Fibroblast of peridontal ligament (primary cell): ENCODE results near the gene TP53BP2.
"Not testable (repeated sequence)": the region's sequence is repeated elsewhere in the genome, so short reads cannot be mapped to it uniquely, and the experiment has no call there.

Source experiments
- DNase-seq: peaks from one replicate; pipeline ENCODE4 v3.0.0-alpha.2; 2010; ENCODE audit errors: extremely low read depth

TP53BP2 gene

GRCh38 chr1:223828162-223828848, 17.4 kb downstream of the TP53BP2 start:
- DNase-seq = no peak

- DNase-seq = no peak
Observed at GRCh38 chr1:223827193-223827663, 18.5 kb downstream of the TP53BP2 start.

- no peak for DNase-seq
Observed at GRCh38 chr1:223825767-223826748, 19.7 kb downstream of the TP53BP2 start.

GRCh38 chr1:223824712-223825111, 21.0 kb downstream of the TP53BP2 start:
- DNase-seq = no peak

GRCh38 chr1:223824287-223824686, 21.5 kb downstream of the TP53BP2 start:
- DNase-seq = no peak

GRCh38 chr1:223820971-223821370, 24.8 kb downstream of the TP53BP2 start:
- no peak for DNase-seq

- DNase-seq = peak; percentile 33
Observed at GRCh38 chr1:223820515-223820858, 25.3 kb downstream of the TP53BP2 start.

- DNase-seq = peak; percentile 89
Observed at GRCh38 chr1:223819730-223820514, 25.8 kb downstream of the TP53BP2 start.

- not testable (repeated sequence) for DNase-seq
Observed at GRCh38 chr1:223817265-223817664, 28.5 kb downstream of the TP53BP2 start.

- DNase-seq = peak; percentile 25
Observed at GRCh38 chr1:223815865-223816264, 29.9 kb downstream of the TP53BP2 start.

- no peak for DNase-seq
Observed at GRCh38 chr1:223815020-223815853, 30.5 kb downstream of the TP53BP2 start.

- DNase-seq = no peak
Observed at GRCh38 chr1:223813645-223814044, 32.1 kb downstream of the TP53BP2 start.

GRCh38 chr1:223811634-223812101, 34.1 kb downstream of the TP53BP2 start:
- peak; percentile 78 for DNase-seq

GRCh38 chr1:223810586-223810985, 35.2 kb downstream of the TP53BP2 start:
- DNase-seq = no peak

GRCh38 chr1:223809905-223810304, 35.8 kb downstream of the TP53BP2 start:
- not testable (repeated sequence) for DNase-seq

- no peak for DNase-seq
Observed at GRCh38 chr1:223803211-223803610, 42.5 kb downstream of the TP53BP2 start.

- no peak for DNase-seq
Observed at GRCh38 chr1:223802602-223803001, 43.1 kb downstream of the TP53BP2 start.

GRCh38 chr1:223802032-223802431, 43.7 kb downstream of the TP53BP2 start:
- DNase-seq = no peak

GRCh38 chr1:223796210-223796609, 49.5 kb downstream of the TP53BP2 start:
- DNase-seq = no peak

GRCh38 chr1:223794136-223794880, 51.4 kb downstream of the TP53BP2 start:
- no peak for DNase-seq
